Coronary artery (tissue), 2 donors: ENCODE results near the gene NFKB1.

Experiments used
- DNase-seq: peaks from one replicate; pipeline ENCODE4 v3.0.0-alpha.2; 2017; ENCODE audit warnings: low spot score
- H3K27ac ChIP-seq, 2 donors: fragments of 200-600 bp; sonication (generic); one replicate each; pipeline ENCODE4 v1.5.1; 2016 to 2019
- H3K4me3 ChIP-seq: fragments of 200-600 bp; sonication (generic); 2 replicates; pipeline ENCODE4 v1.5.1; 2016; ENCODE audit warnings: mild to moderate bottlenecking, moderate library complexity
- TF ChIP-seq, protein P1 (sequence below): fragments of 200-600 bp; sonication (generic); IDR thresholded peaks from one replicate; pipeline ENCODE4 v1.5.1; 2019; ENCODE audit warnings: antibody characterized with exemption

The NFKB1 gene

DNA sequence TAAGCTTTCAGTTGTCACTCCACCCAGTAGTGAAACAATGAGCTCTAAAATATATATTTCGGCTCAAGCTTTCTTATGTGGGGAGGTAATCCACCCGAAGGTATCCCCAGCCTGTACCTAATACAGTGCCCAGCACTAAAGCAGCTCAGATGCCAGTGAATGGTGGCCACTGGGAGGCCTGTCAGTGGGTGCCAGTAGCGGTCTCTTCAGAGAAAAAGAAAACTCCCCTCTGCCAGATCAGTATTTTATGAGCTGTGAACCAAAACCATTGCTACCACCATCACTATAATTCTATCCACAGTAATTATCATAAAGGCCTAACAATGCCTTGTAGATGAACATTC lies 835 bp upstream of the NFKB1 start:
- Histone ChIP-seq H3K4me3 (peak overlapping the region; percentile 99), H3K27ac (peak overlapping the region; percentile 98 to 99)
- DNase-seq: no peak
- TF ChIP-seq, protein P1, sequence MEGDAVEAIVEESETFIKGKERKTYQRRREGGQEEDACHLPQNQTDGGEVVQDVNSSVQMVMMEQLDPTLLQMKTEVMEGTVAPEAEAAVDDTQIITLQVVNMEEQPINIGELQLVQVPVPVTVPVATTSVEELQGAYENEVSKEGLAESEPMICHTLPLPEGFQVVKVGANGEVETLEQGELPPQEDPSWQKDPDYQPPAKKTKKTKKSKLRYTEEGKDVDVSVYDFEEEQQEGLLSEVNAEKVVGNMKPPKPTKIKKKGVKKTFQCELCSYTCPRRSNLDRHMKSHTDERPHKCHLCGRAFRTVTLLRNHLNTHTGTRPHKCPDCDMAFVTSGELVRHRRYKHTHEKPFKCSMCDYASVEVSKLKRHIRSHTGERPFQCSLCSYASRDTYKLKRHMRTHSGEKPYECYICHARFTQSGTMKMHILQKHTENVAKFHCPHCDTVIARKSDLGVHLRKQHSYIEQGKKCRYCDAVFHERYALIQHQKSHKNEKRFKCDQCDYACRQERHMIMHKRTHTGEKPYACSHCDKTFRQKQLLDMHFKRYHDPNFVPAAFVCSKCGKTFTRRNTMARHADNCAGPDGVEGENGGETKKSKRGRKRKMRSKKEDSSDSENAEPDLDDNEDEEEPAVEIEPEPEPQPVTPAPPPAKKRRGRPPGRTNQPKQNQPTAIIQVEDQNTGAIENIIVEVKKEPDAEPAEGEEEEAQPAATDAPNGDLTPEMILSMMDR: no peak

DNA sequence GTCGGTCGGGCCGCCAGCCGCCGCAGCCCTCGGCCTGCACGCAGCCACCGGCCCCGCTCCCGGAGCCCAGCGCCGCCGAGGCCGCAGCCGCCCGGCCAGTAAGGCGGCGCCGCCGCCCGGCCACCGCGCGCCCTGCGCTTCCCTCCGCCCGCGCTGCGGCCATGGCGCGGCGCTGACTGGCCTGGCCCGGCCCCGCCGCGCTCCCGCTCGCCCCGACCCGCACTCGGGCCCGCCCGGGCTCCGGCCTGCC lies 213 bp downstream of the NFKB1 start:
- TF ChIP-seq, protein P1: no peak
- H3K4me3 ChIP-seq: peak overlapping the region; percentile 99
- no peak for DNase-seq
- peak overlapping the region; percentile 98 to 99 for H3K27ac ChIP-seq

DNA sequence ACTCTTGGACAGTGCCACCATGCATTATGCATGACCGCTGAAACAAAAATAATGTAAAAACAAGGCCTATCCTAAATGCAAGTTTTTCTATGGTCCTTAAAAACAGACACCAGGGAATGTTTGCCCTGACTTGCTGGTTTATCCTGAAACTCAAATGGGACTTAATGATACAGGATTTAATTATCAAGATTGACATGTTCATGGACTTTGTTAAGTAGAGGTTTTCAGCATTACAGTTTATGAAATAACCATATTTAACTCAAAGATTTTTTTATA lies 1.3 kb downstream of the NFKB1 start:
- no peak for DNase-seq
- Histone ChIP-seq H3K4me3 (peak overlapping the region; percentile 99), H3K27ac (peak overlapping the region; percentile 98 to 99)
- TF ChIP-seq, protein P1: no peak

GRCh38 chr4:102503301-102503746 lies 2.2 kb downstream of the NFKB1 start:
- no peak for DNase-seq
- H3K27ac ChIP-seq: no peak overlapping the region
- TF ChIP-seq, protein P1: no peak
- peak overlapping the region; percentile 99 for H3K4me3 ChIP-seq

- Histone ChIP-seq H3K27ac (no peak overlapping the region), H3K4me3 (peak overlapping the region; percentile 99)
- no peak for DNase-seq
- TF ChIP-seq, protein P1: no peak
Observed at GRCh38 chr4:102503831-102504786, 3.0 kb downstream of the NFKB1 start.

DNA sequence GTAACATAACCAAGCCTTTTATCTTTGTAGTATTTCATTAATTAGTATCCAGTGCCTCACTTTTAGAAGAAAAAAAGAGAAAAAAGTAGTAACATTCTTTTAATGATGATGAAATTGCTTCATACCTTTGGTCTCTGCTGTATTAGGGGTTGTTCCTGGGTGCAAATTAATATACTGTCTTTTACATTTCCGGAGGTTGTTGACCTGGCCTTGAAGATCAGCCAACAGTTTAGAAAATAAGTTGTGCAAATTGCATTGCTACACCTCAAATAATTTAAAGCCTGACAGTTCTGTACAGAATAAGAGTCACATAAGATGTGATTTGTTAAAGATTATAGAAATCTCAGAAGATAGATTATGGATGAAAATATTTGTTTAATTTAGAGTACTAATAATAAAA lies 3.8 kb downstream of the NFKB1 start:
- TF ChIP-seq, protein P1: no peak
- DNase-seq: no peak
- no peak overlapping the region for H3K27ac ChIP-seq
- no peak overlapping the region for H3K4me3 ChIP-seq

DNA sequence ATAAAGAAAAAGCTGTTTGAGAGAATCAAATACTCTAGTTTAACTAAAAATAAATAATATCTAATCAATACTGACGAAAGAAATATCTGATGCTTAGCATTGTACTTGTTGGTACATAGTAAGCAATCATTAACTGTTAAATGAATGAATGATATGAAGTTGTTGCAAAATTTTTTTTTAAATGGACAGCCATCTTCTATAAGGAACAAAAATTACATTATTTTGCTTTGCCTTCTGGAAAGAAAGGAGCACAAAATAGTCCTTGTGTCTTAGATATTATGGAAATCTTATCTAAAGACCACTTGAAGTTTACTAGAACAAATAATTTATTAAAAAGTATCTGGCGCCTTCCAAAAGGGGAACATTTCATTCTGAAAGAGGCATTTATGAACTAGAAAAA lies 4.5 kb downstream of the NFKB1 start:
- TF ChIP-seq, protein P1: no peak
- Histone ChIP-seq H3K27ac (no peak overlapping the region), H3K4me3 (no peak overlapping the region)
- no peak for DNase-seq
